ENCODE measurements around the gene SORCS2.
"Not testable (repeated sequence)": the region's sequence is repeated elsewhere in the genome, so short reads cannot be mapped to it uniquely, and the experiment has no call there.

Gene SORCS2

DNA sequence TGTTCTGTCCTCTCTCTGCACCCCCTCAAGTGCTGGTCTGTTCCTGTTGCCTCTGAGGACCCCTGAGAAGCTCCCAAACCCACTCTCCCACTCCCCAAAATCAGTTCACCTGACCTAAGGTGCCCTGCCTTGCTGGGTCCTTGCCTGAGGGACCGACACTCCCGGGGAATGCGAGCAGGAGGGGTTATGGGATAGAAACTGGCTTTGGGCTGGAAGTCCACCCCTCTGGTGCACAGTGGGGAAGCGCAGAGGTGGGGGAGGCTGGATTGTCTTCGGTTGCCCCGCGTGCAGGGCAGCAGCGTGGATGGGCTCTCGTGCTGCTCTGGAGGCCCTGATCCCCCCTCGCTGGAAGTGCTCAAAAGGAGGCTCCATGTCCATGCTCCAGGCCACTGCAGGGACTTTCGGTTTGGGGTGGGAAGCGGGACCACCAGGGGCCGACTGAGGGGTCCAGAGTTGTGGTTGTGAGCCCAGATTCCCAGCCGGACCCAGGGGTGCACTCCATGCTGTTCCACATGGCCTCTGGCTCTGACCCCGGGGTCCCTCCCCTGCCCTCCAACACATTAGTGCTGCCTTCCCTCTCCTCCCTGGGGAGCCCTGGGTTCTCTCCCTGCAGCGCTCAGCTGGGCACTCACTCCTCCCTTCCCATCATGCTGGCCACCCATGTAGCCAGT, 7.6 kb downstream of the SORCS2 start:
- DNase-seq (ENCODE audit: low spot score) = no peak

- no peak for DNase-seq (ENCODE audit: low spot score)
Observed at GRCh38 chr4:7200801-7201200, 8.5 kb downstream of the SORCS2 start.

- DNase-seq (ENCODE audit: low spot score) = no peak
Observed at GRCh38 chr4:7201420-7202305, 9.3 kb downstream of the SORCS2 start.

- no peak for DNase-seq (ENCODE audit: low spot score)
Observed at GRCh38 chr4:7202411-7202810, 10.1 kb downstream of the SORCS2 start.

DNA sequence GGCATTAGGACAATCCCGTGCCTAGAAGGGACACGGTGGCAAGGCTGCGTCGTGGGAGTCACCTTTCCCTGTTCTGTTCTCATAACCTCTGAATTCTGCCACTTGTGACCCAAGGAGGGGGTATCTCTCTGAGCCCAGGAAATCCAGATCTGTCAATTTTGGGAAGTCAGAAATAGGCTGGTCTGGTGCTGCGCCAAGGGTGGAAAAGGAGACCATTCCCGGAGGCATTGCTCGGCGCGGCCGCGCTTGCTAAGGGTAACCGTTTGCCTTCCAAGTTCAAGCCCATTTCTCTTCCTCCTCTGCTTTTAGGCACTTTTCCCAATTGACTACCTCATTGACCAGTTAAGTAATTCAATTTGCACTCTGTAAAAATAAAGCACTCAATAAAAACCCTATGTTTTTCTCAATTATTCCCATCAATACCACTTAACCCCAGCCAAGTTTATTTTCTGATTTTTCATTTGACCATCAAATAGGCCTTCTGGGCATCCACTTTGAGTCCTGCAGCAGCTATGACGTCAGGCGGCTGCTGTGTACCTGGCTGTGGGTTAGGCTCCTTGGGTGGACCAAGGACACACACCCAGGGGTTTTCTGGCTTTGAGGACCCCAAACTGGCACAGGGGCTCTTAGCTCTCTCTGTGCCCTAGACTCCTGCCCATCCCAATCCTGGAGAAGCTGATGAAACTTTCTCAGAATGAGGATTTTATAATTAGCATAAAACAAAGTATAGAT, 12.5 kb downstream of the SORCS2 start:
- no peak for DNase-seq (ENCODE audit: low spot score)

DNA sequence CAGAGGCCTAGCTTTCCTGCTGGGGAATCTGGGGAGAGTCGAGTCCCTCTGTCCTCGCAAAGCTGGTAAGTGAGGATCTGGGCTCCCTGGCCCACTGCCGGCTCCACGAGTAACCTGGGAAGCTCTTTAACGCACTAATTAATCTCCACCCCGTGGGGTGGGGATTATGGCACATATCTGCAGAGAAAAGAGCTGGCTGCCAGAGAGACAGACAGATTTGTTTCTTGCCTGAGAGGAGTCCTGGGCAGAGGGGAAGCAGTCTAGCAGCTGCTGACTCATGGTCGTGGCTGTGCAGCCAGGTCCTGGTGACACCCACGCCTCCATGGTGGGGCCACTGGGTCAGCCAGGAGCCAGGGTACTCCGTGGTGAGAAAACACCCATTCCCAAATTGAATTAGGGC, 14.0 kb downstream of the SORCS2 start:
- no peak for DNase-seq (ENCODE audit: low spot score)

DNA sequence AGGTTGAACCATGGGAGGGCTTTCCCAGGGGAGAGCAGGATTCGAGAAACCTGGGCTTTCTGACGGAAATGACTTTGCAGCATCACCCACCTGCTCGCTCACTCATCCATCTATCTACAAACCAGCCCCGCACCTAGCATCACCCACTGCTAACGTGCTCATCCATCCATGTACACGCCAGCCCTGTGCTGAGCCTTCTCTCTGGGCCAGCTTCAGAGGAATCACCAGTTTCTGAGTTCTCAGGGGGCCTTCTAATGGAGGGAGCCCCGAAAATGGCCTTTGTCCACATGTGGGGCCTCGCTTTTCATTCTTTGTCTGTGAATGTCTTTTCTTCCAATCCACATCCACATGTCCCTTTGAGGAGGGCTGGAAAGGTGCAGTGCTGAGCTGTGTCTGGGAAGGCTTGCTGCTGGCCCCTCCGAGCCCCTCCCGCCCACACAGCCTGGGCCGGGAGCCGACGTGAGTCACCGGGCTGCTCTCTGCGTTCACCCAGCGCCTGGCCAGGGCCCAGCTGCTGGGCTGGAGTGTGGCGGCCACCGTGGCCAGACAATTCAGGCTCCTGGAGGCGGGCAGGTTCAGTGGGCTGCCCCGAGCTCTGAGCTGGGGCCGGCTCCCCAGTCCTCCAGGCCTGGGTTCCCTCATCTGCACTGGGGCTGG, 14.7 kb downstream of the SORCS2 start:
- no peak for DNase-seq (ENCODE audit: low spot score)

DNA sequence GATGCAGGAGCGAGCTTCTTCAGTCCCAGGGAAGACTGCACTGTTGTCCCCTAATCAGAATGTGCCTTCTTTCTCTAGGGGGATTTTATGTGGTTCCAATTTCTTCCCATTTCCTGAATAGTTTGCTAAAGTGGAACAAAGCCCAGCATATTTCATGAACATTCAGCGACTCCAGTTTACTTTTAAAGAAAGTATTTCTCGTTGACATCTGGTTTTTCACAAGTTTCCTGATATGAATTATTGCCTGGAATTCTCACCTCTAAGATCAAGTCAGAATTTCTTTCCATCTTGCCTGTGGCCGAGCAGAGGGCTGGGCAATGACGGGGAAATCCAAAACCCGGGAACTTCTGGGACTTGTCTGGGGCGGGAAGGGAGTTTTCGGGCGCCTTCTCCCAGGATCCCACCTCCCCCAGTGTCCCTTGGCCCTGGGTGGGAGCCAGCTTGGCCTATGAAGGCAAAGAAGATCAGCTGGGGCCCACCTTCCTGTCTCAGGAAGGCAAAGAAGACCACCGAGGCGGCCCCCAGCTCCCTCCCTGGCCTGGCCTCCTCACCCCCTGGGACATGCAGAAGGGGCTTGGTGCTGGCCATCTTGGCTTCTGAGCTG, 15.4 kb downstream of the SORCS2 start:
- DNase-seq (ENCODE audit: low spot score) = no peak

- DNase-seq (ENCODE audit: low spot score) = no peak
Observed at GRCh38 chr4:7208509-7209451, 16.4 kb downstream of the SORCS2 start.

DNA sequence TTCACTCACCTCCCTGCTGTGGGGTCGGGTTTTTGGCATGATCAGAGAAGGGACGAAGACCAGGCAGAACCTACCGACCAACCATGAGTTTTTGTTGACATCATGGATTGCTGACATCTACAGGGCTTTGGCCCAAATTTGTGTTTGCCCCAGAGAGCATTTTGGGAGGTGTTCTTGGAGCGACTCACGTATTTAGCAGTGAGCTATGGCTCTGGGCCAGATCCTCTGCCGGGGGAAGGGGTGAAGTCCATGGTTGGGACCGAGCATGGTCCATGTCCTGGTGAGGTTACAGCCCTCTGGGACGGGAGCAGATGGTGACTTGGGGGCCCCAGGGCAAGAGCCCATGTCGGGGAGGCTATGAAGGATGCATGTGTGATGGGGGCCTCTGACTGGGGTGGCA, 17.4 kb downstream of the SORCS2 start:
- no peak for DNase-seq (ENCODE audit: low spot score)

DNA sequence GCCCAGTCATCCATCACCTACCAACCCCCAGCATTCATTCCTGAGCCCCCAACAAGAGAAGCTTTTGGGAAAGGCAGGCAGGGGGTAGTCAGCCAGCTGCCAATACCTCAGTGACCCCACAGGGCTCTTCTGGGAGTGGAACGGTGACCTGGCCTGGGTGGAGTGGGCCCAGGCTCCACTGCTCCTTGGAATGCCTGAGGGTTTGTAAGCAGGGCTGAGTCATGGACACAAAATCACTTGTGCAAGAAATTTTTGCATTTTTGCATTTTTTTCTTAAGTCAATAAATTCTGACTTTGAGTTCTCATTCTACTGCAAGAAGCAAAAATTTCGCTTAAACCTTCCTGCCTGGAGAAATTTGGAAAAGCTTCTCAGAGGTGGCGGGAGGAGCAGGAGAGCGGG, 18.5 kb downstream of the SORCS2 start:
- no peak for DNase-seq (ENCODE audit: low spot score)

- no peak for DNase-seq (ENCODE audit: low spot score)
Observed at GRCh38 chr4:7212101-7212674, 19.9 kb downstream of the SORCS2 start.

DNA sequence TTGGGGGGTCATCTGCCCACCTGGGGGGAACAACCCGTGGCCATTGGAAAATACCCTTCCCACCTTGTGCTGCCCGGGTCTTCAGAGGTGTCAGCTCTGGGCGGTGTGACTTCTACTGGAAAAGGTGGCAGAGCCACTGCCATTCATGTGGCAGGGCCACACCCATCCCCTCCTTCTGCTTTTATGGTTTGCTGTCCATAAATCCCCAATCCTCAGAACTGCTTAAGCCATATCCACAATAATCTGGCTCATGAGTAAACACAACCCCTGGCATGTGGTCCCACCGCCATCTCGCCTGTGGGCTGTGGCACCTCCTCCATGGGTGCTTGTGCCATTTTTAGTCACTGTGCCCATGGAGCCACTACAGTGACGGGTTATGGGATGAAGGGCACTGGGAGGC, 20.6 kb downstream of the SORCS2 start:
- no peak for DNase-seq (ENCODE audit: low spot score)

- no peak for DNase-seq (ENCODE audit: low spot score)
Observed at GRCh38 chr4:7213807-7214206, 21.5 kb downstream of the SORCS2 start.

- no peak for DNase-seq (ENCODE audit: low spot score)
Observed at GRCh38 chr4:7214359-7214758, 22.0 kb downstream of the SORCS2 start.

DNA sequence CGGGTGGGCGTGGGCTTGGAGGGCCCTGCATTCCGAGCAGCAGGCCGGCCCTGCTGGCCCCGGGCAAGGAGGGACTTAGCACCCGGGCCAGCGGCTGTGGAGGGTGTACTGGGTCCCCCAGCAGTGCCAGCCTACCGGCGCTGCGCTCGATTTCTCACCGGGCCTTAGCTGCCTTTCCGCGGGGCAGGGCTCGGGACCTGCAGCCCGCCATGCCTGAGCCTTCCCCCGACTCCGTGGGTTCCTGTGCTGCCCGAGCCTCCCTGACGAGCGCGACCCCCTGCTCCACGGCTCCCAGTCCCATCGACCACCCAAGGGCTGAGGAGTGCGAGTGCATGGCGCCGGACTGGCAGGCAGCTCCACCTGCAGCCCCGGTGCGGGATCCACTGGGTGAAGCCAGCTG, 22.8 kb downstream of the SORCS2 start:
- DNase-seq (ENCODE audit: low spot score) = not testable (repeated sequence)

GRCh38 chr4:7217039-7217438, 24.7 kb downstream of the SORCS2 start:
- no peak for DNase-seq (ENCODE audit: low spot score)

DNA sequence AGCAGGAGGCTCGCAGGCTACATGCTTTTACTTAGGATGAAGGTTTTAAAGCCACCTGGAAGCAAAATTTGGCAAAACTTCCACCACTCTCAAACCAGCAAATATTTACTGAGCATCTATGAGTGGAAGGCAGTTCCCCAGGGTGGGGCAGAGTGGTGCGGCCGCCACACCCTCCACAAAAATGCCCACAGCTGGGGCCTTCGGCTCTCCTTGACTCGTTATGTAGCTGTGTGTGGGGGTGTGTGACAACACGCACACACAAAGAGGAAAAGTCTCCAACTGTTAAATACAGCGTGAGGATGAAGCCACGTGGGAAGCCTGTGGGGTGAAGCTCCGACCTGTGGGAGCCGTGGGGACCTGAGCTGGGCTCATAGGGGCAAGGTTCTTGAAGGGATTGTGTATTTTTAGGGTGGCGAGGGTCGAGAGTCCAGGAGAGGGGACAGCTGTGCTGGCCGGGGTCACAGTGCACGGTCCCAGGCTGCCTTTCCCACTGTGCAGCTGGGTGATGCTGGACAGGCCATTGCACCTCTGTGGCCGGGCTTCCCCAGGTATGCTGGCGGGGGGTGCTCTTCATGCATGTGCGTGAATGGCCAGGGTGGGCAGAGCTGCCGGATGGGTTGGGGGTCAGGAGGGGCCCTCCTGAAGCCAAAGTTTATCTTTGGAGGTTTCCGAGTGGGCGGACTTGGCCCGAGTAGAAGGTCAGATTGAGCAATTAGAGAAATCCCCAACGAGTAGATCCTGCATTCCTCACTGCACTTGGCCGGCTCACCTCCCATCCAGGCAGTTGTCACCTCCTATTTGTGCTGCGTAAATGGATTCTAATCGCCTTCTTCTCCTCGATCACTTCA, 25.4 kb downstream of the SORCS2 start:
- no peak for DNase-seq (ENCODE audit: low spot score)

DNA sequence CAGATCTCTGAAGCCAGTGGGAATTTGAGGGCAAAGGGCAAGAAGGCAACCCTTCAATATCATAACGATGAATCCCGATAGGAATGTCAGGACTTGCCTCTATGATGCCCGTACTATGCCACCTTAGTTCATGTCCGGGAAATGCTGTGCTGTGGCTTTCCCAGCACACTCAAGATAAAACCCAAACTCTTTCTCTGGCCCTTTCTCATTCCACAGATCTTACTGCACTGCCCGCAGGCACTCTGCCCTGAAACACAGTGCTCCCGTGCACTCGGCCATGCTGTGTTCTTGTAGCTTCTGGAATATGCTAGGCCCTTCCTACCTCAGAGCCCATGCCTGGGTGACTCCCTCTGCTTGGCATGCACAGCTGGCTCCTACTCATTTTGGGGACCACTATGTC, 26.3 kb downstream of the SORCS2 start:
- no peak for DNase-seq (ENCODE audit: low spot score)

Data from germinal center (tissue), 1 donor.